ENCODE measurements around the gene SERINC3. TPM values are rescaled to one million over a fixed set of nuclear protein-coding genes. Genes with fewer than 3 reads are reported as not detected.

Gene SERINC3
- total RNA-seq, 2 donors from 2014 or later: 75.6 to 91.3 TPM

DNA sequence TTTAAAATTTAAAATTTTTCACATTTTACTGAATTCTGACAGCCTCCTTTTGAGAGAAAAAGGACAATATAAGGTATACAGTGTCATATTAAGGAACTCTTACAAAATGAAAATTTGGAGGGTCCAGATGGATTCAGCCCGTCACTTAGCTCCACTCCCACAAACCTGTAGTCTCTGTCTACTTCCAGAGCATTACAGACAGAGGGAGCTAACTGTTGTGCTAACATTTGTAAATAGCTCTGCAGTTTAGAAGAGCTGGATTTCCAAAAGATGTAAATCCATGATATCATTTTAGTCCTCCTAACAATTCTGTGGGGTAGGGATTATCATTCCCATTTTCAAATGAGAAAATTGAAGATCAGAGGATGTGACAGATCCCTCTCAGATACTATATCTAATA is 16.1 kb upstream of the SERINC3 start:
- Mint-ChIP-seq H3K27me3 (ENCODE audit: insufficient read depth) (no peaks in the 10 kb centered on the region), H3K27ac (no peak overlapping the region), H3K9me3 (no peaks in the 10 kb centered on the region), H3K4me1 (peaks cover 16% of the 10 kb centered on the region), H3K4me3 (no peak overlapping the region), H3K36me3 (ENCODE audit: low read depth) (no peaks in the 10 kb centered on the region)
- Histone ChIP-seq H3K4me1 (ENCODE audit: control insufficient read depth, insufficient read depth, low read length) (no peaks in the 10 kb centered on the region), H3K9ac (ENCODE audit: extremely low read depth, low read length, poor library complexity, severe bottlenecking) (no peak overlapping the region), H3K36me3 (ENCODE audit: control insufficient read depth, insufficient read depth, low read length) (no peaks in the 10 kb centered on the region), H3K27ac (ENCODE audit: low read depth, low read length) (no peak overlapping the region), H3K9me3 (ENCODE audit: control insufficient read depth, low read length) (no peaks in the 10 kb centered on the region), H3K27me3 (ENCODE audit: control insufficient read depth, insufficient read depth, low read length, poor library complexity, severe bottlenecking) (no peaks in the 10 kb centered on the region), H3K4me3 (ENCODE audit: low read length) (no peak overlapping the region)
- TF ChIP-seq, protein P1, sequence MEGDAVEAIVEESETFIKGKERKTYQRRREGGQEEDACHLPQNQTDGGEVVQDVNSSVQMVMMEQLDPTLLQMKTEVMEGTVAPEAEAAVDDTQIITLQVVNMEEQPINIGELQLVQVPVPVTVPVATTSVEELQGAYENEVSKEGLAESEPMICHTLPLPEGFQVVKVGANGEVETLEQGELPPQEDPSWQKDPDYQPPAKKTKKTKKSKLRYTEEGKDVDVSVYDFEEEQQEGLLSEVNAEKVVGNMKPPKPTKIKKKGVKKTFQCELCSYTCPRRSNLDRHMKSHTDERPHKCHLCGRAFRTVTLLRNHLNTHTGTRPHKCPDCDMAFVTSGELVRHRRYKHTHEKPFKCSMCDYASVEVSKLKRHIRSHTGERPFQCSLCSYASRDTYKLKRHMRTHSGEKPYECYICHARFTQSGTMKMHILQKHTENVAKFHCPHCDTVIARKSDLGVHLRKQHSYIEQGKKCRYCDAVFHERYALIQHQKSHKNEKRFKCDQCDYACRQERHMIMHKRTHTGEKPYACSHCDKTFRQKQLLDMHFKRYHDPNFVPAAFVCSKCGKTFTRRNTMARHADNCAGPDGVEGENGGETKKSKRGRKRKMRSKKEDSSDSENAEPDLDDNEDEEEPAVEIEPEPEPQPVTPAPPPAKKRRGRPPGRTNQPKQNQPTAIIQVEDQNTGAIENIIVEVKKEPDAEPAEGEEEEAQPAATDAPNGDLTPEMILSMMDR (conservative IDR thresholded peaks at IDR 0.05): peak; percentile 50
- peak; percentile 6 for DNase-seq
- 92% methylated on average over 1 of the region's 1 CpG; no CpG with 5 or more reads in 1 of the 2 experiments for WGBS, 2 experiments (ENCODE audit: insufficient coverage in 1 of 2, insufficient read length in 1 of 2)

DNA sequence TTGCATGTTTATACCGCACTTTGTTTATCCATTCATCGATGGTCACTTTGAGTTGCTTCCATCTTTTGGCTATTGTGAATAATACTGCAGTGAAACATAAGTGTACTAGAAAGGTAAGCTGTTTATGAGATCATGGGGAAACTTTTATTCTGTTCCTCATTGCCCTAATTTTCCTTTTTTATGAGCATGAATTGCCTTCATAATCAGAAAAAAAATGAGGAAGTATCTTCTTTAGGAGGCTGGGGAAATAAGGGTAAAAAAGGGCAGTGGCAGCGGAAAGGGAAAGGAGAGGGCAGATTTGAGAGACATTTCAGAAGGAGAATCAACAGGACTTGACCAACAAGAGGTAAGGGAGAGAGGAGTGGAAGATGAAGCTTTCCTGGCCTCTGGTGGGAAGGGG is 14.3 kb upstream of the SERINC3 start:
- H3K4me1 ChIP-seq (ENCODE audit: control insufficient read depth, insufficient read depth, low read length): no peaks in the 10 kb centered on the region
- WGBS, 2 experiments (ENCODE audit: insufficient coverage in 1 of 2, insufficient read length in 1 of 2): 95 to 100% methylated on average over 3 of the region's 3 CpGs
- H3K27ac ChIP-seq (ENCODE audit: low read depth, low read length): no peak overlapping the region
- no peak overlapping the region for H3K9ac ChIP-seq (ENCODE audit: extremely low read depth, low read length, poor library complexity, severe bottlenecking)
- DNase-seq: no peak
- Mint-ChIP-seq H3K4me1 (peaks cover 14% of the 10 kb centered on the region), H3K36me3 (ENCODE audit: low read depth) (no peaks in the 10 kb centered on the region), H3K27ac (peak overlapping the region; percentile 57), H3K9me3 (no peaks in the 10 kb centered on the region), H3K27me3 (ENCODE audit: insufficient read depth) (no peaks in the 10 kb centered on the region), H3K4me3 (no peak overlapping the region)
- TF ChIP-seq, protein P1 (conservative IDR thresholded peaks at IDR 0.05): no peak
- H3K36me3 ChIP-seq (ENCODE audit: control insufficient read depth, insufficient read depth, low read length): no peaks in the 10 kb centered on the region
- H3K9me3 ChIP-seq (ENCODE audit: control insufficient read depth, low read length): no peaks in the 10 kb centered on the region
- peak overlapping the region; percentile 19 for H3K4me3 ChIP-seq (ENCODE audit: low read length)
- no peaks in the 10 kb centered on the region for H3K27me3 ChIP-seq (ENCODE audit: control insufficient read depth, insufficient read depth, low read length, poor library complexity, severe bottlenecking)

DNA sequence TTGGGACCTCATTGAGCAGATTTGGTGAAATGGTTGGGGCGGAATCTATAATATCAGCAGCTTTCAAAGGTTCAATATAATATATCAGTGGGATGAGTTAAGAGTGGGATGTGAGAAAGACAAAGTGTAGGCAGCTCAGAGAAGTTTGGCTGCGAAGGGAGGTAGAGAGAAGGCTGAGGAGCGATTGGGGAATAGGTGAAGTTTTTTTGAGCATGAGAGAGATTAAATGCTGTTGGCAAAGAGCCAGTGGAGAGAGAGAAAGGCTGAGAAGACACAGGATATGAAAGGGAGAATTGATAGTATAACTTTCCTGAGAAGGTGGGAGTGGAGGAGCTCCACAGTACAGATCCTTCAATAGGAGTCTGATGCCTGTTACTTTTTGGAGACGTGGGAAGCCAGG is 12.1 kb upstream of the SERINC3 start:
- H3K4me3 Mint-ChIP-seq: no peak overlapping the region

More for the DNA sequence above, 12.1 kb upstream of the SERINC3 start:
- no peaks in the 10 kb centered on the region for H3K36me3 ChIP-seq (ENCODE audit: control insufficient read depth, insufficient read depth, low read length)
- no peaks in the 10 kb centered on the region for H3K4me1 ChIP-seq (ENCODE audit: control insufficient read depth, insufficient read depth, low read length)
- no peak for DNase-seq
- 90 to 96% methylated on average over 4 of the region's 4 CpGs for WGBS, 2 experiments (ENCODE audit: insufficient coverage in 1 of 2, insufficient read length in 1 of 2)
- no peaks in the 10 kb centered on the region for H3K27me3 ChIP-seq (ENCODE audit: control insufficient read depth, insufficient read depth, low read length, poor library complexity, severe bottlenecking)
- peak overlapping the region; percentile 92 for H3K4me3 ChIP-seq (ENCODE audit: low read length)
- TF ChIP-seq, protein P1 (conservative IDR thresholded peaks at IDR 0.05): no peak
- no peak overlapping the region for H3K27ac ChIP-seq (ENCODE audit: low read depth, low read length)
- Mint-ChIP-seq H3K27me3 (ENCODE audit: insufficient read depth) (no peaks in the 10 kb centered on the region), H3K4me1 (peaks cover 11% of the 10 kb centered on the region), H3K27ac (no peak overlapping the region), H3K36me3 (ENCODE audit: low read depth) (no peaks in the 10 kb centered on the region), H3K9me3 (no peaks in the 10 kb centered on the region)
- H3K9ac ChIP-seq (ENCODE audit: extremely low read depth, low read length, poor library complexity, severe bottlenecking): no peak overlapping the region
- H3K9me3 ChIP-seq (ENCODE audit: control insufficient read depth, low read length): no peaks in the 10 kb centered on the region
